NK-92 (cell line): ENCODE measurements around the gene ZNF490.
A peak's percentile ranks its signal among the peaks of the same experiment; 100 is the strongest.
"Not testable (repeated sequence)": the region's sequence is repeated elsewhere in the genome, so short reads cannot be mapped to it uniquely, and the experiment has no call there.

Source experiments
- DNase-seq: peaks from one replicate; lab custom pipeline; 2025; ENCODE audit not compliant: unreplicated experiment; lab: John Stamatoyannopoulos, UW

The ZNF490 gene

GRCh38 chr19:12623361-12624031 lies 12.9 kb upstream of the ZNF490 start:
- DNase-seq: no peak

DNA sequence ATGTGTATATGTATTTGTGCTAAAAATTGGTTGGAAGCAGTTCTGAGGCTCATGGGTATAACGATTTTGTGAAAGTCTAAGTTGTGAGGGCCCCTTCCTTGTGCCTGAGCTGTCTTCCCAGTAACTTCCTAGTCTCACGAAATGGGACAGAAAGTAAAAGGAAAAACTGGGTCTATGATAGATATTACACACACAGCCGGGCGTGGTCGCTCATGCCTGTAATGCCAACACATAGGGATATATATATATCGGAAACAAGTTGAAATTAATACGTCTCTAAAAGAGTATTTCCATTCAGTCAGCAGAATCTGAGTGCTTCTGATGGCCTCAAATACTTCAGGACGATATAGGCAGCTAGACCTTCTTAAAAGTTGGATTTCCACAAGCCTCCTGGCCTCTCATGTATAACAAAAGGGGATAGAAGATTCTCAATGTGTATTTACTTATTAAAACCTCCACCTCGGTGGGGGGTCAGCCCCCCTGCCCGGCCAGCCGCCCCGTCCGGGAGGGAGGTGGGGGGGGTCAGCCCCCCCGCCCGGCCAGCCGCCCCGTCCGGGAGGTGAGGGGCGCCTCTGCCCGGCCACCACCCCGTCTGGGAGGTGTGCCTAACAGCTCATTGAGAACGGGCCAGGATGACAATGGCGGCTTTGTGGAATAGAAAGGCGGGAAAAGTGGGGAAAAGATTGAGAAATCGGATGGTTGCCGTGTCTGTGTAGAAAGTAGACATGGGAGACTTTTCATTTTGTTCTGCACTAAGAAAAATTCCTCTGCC lies 10.8 kb upstream of the ZNF490 start:
- DNase-seq: not testable (repeated sequence)

DNA sequence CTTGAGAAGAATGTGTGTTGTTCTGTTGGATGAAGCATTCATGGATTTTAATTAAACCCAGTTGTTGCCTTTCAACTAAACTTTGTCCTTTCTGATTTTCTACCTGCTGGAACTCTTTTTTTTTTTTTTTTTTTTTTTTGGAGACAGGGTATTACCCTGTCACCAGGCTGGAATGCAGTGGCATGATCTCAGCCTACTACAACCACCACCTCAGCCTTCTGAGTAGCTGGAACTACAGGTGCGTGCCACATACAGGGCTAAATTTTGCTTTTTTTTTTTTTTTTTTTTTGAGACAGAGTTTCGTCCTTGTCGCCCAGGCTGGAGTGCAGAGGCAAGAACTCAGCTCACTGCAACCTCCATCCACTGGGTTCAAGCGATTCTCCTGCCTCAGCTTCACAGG lies 7.0 kb upstream of the ZNF490 start:
- no peak for DNase-seq

DNA sequence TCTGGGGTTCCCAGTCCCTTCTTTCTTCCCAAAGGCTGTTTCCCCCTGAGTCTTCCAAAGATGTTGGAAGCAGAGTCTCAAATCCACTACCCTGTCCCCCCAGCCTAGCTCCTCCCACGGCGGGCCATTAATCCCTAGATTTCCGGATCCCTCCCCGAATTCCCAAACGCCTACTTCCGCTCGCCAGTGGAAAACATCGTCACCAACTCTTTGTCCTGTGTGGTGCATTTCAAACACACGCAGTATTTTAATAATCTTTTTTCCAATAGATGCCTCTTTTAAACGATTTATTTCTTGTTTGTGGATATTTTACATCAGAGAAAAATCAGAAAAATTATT lies 717 bp upstream of the ZNF490 start:
- no peak for DNase-seq

- DNase-seq: no peak
These were observed 3.0 kb downstream of the ZNF490 start for GRCh38 chr19:12607631-12608030.

DNA sequence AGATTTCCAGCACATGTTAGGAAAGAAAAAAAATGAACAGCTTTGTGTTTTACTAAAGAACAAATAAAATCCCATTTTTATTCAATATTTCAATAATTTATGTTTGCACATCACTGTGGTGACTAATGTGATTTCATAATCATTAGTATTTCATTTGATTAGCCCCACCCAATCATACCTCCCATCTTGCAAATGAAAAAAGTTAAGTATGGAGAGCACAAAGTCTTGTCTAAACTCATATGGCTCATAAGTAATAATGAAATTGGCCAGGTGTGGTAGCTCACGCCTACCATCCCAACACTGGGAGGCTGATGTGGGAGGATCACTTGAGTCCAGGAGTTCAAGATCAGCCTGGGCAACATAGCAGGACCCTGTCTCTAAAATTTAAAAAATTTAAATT lies 3.8 kb downstream of the ZNF490 start:
- no peak for DNase-seq

- DNase-seq: no peak
These were observed 6.9 kb downstream of the ZNF490 start for GRCh38 chr19:12603714-12604113.

DNA sequence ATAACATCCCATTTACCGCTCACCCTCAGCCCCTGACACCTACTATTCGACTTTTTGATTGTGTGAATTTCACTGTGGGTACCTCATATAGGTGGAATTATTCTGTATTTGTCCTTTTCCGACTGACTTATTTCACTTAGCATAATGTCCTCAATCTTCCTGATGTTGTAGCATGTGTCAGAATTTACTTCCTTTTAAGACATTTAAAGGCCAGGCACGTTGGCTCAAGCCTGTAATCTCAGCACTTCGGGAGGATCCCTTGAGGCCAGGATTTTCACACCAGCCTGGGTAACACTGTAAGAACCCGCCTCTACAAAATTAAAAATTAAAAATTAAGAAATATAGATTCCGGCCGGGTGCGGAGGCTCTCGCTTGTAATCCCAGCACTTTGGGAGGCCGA lies 13.0 kb downstream of the ZNF490 start:
- no peak for DNase-seq

GRCh38 chr19:12596927-12597548 lies 13.6 kb downstream of the ZNF490 start:
- DNase-seq: no peak

GRCh38 chr19:12596485-12596884 lies 14.1 kb downstream of the ZNF490 start:
- DNase-seq: no peak

DNA sequence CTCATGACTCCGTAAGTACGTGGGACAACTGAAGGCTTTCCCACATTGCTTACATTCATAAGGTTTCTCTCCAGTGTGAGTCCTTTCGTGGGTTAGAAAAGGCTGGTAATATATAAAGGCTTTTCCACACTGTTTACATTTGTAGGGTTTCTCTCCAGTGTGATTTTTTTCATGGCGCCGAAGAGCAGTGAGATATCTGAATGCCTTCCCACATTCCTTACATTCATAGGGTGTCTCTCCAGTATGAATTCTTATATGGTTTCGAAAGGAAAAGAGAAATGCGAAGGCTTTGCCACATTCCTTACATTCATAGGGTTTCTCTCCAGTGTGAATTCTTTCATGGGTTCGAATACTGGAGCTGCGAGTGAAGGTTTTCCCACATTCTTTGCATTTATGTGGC lies 29.5 kb downstream of the ZNF490 start:
- no peak for DNase-seq

- no peak for DNase-seq
These were observed 30.4 kb downstream of the ZNF490 start for GRCh38 chr19:12580180-12580694.

DNA sequence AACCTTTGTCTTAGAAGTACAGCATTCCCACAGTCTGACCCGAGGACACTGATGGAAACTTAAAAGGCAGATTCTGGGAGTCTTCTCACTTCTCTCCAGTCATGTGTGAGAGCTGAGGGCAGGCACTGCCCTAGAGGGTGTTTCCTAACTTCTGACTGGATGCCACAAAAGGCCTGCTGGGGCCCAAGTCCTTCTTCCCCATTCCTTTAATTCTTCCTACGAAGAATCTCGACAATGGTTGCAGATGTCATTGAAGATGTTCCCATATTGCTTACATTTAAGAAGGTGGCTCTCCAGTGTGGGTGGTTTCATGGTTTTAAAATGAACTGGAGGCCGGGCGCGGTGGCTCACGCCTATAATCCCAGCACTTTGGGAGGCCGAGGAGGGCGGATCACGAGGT lies 32.0 kb downstream of the ZNF490 start:
- DNase-seq: no peak

DNA sequence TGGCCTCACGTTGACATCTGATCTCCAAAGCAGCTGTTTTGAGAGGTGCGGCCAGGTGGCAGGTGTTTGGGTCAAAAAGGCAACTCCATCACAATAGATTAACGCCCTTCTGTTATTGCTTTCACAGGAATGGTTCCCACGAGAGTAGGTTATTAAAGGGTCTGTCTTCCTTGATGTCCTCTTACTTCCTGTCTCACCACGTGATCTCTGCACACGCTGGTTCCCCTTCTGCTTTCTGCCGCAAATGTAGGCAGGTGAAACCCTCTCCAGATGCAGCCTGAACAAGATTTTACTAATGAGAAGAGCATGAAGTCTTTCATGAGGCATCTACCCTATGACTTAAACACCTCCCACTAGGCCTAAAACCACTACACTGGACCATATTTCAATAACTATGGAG lies 36.6 kb downstream of the ZNF490 start:
- no peak for DNase-seq

DNA sequence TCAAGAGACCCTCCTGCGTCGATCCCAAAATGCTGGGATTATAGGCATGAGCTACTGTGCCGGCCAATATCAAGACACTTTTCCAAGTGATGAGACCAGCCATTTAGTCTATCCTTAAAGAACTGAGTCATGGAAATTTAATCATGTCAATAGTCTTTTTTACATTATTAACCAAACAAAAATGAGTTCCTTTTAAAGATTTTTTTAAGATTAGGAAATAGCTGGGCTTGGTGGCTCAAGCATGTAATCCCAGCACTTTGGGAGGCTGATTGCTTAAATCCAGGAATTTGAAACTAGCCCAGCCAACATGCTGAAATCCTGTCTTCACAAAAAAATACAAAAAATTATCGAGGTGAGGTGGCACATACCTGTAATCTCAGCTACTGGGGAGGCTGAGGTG lies 42.7 kb downstream of the ZNF490 start:
- no peak for DNase-seq

DNA sequence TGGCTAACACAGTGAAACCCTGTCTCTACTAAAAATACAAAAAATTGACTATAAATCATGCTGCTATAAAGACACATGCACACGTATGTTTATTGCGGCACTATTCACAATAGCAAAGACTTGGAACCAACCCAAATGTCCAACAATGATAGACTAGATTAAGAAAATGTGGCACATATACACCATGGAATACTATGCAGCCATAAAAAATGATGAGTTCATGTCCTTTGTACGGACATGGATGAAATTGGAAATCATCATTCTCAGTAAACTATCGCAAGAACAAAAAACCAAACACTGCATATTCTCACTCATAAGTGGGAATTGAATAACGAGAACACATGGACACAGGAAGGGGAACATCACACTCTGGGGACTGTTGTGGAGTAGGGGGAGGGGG lies 44.2 kb downstream of the ZNF490 start:
- DNase-seq: not testable (repeated sequence)

GRCh38 chr19:12564016-12564664 lies 46.5 kb downstream of the ZNF490 start:
- peak; percentile 58 for DNase-seq

DNA sequence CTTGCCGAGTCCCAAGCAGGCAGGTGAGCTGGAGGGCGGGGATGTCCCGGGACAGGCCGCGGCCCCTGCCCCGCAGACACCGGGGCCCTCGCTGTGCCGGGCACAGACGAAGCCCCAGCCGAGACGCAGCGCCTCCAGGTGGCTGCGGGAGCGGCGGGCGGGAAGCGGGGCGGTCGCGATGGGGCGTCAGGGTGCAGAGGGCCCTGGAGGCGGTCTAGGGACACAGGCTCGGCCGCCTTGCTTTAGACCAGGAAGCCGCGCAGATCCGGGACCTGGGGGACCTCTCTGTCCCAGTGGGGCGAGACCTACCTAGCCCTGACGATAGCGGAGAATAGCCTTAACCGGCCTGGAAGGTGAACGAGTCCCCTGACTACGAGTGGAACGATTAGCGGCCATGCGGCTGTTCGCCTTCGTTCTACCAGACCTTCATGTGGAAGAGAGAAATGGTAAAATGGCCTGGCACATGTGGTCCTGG lies 55.1 kb downstream of the ZNF490 start:
- no peak for DNase-seq

- DNase-seq: peak; percentile 78
These were observed 59.4 kb downstream of the ZNF490 start, which contains the start of gene ZNF564 for GRCh38 chr19:12551060-12551832. Gene ZNF564 (minus strand): TSS chr19:12551482. CDS start chr19:12551332, 150 bp downstream.

GRCh38 chr19:12546903-12547302 lies 63.7 kb downstream of the ZNF490 start:
- DNase-seq: no peak

DNA sequence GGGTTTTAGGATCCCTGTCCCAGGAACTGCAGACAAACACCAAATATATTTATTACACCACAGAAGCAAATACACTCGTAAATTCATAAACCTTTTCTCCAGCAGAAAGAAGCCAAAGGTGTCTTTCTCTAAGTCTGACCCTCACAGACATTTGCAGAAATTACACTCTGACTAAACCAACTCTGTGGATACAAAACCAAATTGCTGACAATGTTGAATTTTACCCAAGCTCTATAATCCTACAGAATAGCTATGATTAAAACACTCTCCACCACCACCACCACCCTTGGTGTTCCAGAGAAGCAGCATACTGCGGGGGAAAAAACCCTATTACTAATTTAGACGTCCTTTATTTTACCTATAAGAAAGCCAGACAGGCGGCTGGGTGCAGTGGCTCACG lies 64.5 kb downstream of the ZNF490 start:
- no peak for DNase-seq
